SJCRH30 (cell line): ENCODE measurements around the gene EPHX1. TPM values are rescaled to one million over a fixed set of nuclear protein-coding genes. Genes with fewer than 3 reads are reported as not detected.
"Not testable (repeated sequence)": the region's sequence is repeated elsewhere in the genome, so short reads cannot be mapped to it uniquely, and the experiment has no call there.

Experiments
- DNase-seq, 2 experiments: peaks; one replicate each; pipeline ENCODE4 v3.0.0-alpha.2; 2015 to 2020
- H3K27ac ChIP-seq: fragments of 250-450 bp; sonication (Bioruptor Pico); 2 replicates; pipeline ENCODE4 v1.5.1; 2020; ENCODE audit warnings: mild to moderate bottlenecking, moderate library complexity
- H3K27me3 ChIP-seq: fragments of 250-450 bp; sonication (Bioruptor Pico); 2 replicates; pipeline ENCODE4 v1.5.1; 2020; ENCODE audit warnings: mild to moderate bottlenecking, moderate library complexity
- H3K36me3 ChIP-seq: fragments of 250-450 bp; sonication (Bioruptor Pico); 2 replicates; pipeline ENCODE4 v1.5.1; 2020; ENCODE audit warnings: mild to moderate bottlenecking, moderate library complexity
- H3K4me1 ChIP-seq: fragments of 250-450 bp; sonication (Bioruptor Pico); 2 replicates; pipeline ENCODE4 v1.5.1; 2020; ENCODE audit warnings: mild to moderate bottlenecking, moderate library complexity
- H3K4me3 ChIP-seq: fragments of 250-450 bp; sonication (Bioruptor Pico); 2 replicates; pipeline ENCODE4 v1.5.1; 2020; ENCODE audit warnings: mild to moderate bottlenecking, moderate library complexity
- H3K9me3 ChIP-seq: fragments of 250-450 bp; sonication (Bioruptor Pico); replicated peaks from 2 replicates; pipeline ENCODE4 v1.5.1; 2020; ENCODE audit warnings: mild to moderate bottlenecking, moderate library complexity
- total RNA-seq: library from RNA; depleted of rRNA; stranded (reverse); fragments of >200 nt; shearing (Covaris generic); gene quantifications from 2 replicates; pipeline ENCODE4 v1.2.3, GENCODE V29; 2014

EPHX1 gene
- total RNA-seq, 1 experiment from 2014 or later: 7.2 TPM

DNA sequence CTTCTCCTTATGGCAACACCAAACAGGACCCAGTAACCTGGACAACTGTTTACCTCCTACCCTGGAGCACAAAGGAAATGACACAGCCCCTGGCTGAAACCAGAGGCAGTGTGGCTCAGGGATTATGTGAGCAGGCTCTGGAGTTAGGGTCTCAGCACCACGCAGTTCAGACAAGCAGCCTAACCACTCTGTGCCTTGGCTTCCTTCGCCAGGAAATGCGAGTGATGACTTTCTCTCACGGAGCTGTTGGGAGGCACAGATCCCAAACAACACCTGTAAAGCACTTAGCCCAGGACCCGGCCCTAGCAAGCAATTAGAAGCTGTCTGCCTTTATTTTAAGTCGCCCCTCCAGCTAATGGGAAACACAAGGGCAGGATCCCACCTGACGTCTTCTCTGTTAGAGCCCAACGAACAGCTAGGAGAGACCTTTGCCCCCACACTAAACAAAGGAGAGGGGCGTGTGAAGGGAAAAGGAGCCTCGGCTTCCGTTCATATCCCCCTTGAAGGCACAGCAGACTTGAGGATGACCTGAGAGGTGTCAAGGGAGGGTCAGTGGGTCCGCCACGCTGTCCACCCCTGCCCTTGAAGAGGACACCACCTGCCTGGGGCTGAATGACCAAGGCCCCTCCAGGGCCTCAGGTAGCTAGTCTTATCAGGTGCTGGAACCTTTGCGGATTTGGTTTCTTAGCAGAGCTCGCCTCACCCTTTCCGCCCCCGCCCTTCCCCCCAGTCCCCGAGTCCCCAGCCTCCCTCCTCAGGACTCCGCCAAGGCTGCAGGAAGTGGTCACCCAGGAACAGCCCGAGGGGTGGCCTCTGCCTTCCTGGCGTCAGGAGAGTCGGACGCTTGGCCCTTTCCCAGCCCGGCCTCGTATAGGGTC is 71.4 kb downstream of the EPHX1 start:
- Histone ChIP-seq H3K9me3 (no peaks in the 10 kb centered on the region), H3K4me3 (peak overlapping the region; percentile 78), H3K4me1 (peaks cover 32% of the 10 kb centered on the region), H3K27me3 (no peaks in the 10 kb centered on the region), H3K36me3 (no peaks in the 10 kb centered on the region), H3K27ac (peak overlapping the region; percentile 50; the same call in 1 of the 2 replicates)
- peak in 1 of 2 experiments; percentile 59 for DNase-seq

DNA sequence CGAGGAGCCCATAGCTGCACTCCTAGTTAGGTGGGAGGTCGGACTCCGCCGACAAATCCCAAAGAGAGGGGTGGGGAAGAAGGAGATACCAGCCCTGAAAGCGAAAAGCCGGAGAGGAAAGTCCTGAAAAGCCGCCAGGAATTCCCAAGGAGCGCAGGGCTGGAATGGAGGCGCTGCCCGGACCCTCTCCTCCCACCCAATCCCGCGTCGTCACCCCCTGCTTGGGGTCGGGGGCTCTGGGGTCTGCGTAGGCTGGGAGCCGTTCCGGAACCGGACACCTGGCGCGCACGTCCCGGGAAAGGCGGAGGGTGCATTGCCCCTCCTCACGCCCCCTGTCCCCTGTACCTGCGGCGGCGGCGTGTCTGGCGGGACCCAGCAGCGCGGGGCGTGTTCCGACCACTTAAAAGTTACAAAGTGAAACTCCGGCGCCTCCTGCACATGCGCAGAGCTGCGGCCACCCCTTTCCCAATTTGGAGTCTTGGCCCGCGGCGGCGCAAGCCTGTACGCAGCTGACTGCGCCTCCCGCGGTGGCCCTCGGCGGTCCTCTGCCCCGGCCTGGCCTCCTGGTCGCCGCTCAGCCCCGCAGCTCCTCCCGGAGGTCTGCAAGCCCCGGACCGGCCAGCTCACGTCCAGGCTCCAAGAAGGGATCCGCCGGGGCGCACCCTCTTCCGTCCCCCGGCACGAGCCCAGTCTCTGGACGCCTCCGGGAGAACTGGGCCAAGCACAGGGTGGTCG is 72.2 kb downstream of the EPHX1 start, which contains the start of gene TMEM63A:
TSS of gene TMEM63A (minus strand) at position 422 of the 735 bp plus-strand sequence. CDS start 4,800 bp downstream, outside the sequence.
- DNase-seq: peak; percentile 91 to 93
- Histone ChIP-seq H3K36me3 (no peaks in the 10 kb centered on the region), H3K27ac (peak within 1 kb of the TSS; percentile 50), H3K4me3 (peak within 1 kb of the TSS; percentile 78), H3K9me3 (no peaks in the 10 kb centered on the region), H3K27me3 (no peaks in the 10 kb centered on the region), H3K4me1 (peaks cover 24% of the 10 kb centered on the region)

DNA sequence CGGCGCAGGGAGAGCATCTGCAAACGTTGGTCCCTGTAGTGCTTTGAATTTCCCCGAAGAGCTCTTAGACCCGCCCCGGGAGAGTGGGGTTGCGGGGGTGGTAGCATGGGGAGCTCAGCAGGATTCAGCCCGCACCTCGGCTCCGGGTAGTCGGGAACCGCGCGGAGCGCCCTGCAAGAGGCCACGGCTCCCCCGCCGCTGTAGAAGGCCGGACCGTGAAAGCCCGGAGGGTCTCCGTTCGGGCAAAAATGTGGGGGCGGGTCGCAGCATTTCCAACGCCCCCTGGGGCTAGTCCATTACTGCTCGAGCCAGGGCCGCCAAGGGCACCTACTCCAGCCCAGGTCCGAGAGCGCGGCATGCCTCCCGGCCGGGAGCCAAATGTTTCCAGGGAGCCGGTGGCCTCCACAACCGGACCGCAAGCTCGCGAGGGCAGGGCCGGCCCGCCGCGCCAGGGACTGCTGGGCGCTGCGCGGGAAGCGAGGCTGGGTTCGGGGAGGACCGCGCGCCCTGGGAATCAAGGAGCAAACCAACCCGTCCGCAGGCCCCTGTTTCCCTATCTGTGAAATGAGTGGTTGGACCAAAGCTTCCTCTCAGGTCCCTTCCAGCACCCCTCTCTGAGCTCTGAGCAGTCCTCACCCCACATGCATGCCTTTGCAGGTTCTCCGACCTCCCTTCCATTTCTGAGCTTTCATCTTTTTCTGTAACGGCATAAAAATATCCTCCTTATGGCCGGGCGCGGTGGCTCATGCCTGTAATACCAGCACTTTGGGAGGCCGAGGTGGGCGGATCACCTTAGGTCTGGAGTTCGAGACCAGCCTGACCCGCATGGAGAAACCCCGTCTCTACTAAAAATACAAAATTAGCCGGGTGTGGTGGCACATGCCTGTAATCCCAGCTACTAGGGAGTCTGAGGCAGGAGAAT is 73.0 kb downstream of the EPHX1 start:
- H3K27me3 ChIP-seq: no peaks in the 10 kb centered on the region
- peak in 1 of 2 experiments; percentile 39 for DNase-seq
- H3K4me3 ChIP-seq: peak overlapping the region; percentile 78
- no peaks in the 10 kb centered on the region for H3K9me3 ChIP-seq
- no peaks in the 10 kb centered on the region for H3K36me3 ChIP-seq
- H3K4me1 ChIP-seq: peaks cover 17% of the 10 kb centered on the region
- H3K27ac ChIP-seq: peak overlapping the region; percentile 50

DNA sequence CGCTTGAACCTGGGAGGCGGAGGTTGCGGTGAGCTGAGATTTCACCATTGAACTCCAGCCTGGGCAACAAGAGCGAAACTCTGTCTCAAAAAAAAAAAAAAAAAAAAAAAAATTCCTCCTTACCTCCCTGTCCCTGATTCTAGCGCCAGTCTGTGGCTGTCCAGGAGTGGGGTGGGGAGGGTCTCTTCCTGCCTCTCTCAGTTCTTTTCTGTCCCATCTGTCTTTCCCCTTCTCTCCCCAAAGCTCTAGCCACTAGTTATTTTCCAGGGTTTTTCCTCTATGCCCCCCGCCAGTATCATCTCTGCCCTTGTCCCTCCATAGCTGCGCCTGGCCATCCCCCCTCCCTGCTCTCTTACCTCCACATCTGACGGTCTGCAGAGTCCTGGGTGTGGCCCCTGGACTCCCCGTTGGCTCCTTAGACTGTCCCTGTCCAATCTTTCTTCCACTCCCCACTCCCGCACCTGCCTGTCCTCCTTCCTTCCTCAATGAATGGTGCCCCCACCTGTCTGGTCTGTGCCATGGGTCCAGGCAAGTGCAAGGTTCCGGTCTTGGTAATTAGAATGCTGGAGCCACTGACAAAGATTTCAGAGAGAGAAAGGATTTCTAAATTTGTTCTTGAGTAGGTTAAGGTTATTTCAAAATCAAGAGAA is 73.8 kb downstream of the EPHX1 start:
- DNase-seq: no peak
- Histone ChIP-seq H3K27ac (no peak overlapping the region), H3K4me1 (peaks cover 17% of the 10 kb centered on the region), H3K27me3 (no peaks in the 10 kb centered on the region), H3K36me3 (no peaks in the 10 kb centered on the region), H3K9me3 (no peaks in the 10 kb centered on the region), H3K4me3 (no peak overlapping the region)

DNA sequence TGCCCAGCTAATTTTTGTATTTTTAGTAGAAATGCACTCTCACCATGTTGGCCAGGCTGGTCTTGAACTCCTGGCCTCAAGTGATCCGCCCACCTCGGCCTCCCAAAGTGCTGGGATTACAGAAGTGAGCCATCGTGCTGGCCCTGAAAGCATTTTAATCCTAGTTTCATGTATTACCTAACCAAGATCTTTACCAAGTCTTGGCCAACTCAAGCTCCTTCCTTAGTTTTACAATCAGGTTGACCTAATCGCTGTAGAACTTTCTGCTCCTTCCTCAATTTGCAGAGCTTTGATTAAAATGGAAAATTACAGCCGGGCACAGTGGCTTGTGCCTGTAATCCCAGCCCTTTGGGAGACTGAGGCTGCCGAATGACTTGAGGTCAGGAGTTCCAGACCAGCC is 75.4 kb downstream of the EPHX1 start:
- Histone ChIP-seq H3K27me3 (no peaks in the 10 kb centered on the region), H3K27ac (no peak overlapping the region), H3K4me1 (peaks cover 27% of the 10 kb centered on the region), H3K4me3 (no peak overlapping the region), H3K9me3 (no peaks in the 10 kb centered on the region), H3K36me3 (no peaks in the 10 kb centered on the region)
- DNase-seq: no peak

DNA sequence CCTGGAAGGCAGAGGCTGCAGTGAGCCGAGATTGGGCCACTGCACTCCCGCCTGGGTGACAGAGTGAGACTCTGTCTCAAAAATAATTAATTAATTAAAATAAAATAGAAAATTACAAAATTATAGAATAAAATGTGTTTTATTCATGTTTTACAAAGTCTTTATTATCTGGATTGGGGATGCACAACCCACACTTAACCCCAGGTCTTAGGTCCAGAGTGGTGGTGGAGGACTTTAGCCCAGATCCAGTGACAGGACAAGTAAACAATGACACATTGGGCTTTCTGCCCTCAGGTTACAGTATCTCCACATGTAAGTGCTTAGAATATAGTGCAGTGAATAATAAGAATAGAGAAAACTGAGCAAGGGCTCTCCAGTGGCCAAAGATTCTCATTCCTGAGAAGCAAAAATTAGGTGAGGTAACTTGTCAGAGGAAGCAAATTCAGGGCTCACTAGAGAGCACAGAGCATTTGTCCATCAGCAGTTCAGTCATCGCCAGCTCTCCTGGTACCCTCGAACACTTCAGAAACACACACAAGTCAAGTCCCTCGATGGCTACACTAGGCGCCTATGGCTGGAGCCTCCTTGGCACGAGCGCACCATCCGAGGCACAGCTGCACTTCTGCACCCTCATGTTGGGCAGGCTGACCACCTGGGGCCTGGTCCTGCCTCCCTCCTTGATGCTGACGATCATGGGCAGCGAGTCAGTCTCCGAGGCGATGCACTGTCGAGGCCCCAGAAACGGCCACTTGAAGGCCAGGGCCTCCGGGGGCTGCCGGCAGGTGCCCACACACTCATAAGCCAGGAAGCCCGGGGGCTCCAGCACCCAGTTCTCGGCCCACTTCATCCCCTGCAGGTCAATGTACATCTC is 76.5 kb downstream of the EPHX1 start:
- Histone ChIP-seq H3K36me3 (no peaks in the 10 kb centered on the region), H3K4me1 (peaks cover 26% of the 10 kb centered on the region), H3K27ac (no peak overlapping the region), H3K4me3 (no peak overlapping the region), H3K27me3 (no peaks in the 10 kb centered on the region), H3K9me3 (no peaks in the 10 kb centered on the region)
- DNase-seq: no peak

DNA sequence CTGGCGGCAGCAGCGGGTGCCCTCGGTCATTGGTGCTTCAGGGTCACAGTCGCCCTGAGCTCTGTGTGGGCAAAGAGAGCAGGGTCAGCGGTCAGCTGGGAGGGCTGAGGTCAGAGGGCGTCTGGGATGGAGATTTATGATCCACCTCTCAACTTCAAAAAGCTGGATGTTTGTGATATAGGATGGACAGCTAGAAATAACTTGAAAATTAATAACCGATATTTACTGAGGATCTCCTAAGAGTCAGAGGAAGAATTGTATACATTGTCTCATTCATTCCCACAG is 77.0 kb downstream of the EPHX1 start:
- Histone ChIP-seq H3K27ac (no peak overlapping the region), H3K9me3 (no peaks in the 10 kb centered on the region), H3K27me3 (no peaks in the 10 kb centered on the region), H3K4me3 (no peak overlapping the region), H3K4me1 (peaks cover 30% of the 10 kb centered on the region), H3K36me3 (no peaks in the 10 kb centered on the region)
- DNase-seq: no peak

DNA sequence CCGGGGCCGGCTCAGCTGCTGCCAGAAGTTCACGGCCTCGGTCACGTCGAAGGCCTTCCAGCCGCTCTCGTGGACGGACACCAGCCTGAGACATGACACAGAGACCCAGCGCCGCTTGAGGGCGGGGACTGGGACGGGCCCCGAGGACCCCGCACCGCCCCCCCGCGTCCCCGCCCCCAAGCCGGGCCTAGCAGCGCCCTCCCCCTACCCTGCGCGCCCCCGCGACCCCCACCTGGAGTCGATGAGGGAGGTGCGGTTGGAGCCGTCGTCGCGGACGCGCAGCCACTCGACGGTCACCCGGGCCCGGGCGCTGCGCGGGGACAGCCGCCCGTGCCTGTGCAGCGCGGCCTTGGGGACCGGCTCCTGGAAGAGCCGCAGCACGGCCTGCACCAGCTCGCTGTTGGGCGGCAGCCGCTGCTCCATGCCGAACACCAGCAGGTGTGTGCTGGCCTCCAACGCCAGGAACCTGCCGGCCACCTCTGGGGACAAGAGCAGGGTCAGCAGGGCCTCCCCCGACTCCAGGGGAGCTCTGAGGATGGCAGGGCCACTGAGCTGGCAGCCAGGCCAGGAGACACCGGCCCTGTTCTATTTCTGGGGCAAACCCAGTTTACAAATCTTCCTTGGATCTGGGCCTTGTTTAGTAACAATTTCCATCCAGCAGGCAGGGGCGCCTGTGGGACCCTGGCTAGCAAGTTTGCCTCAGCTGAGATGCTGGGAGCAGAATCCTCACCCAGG is 77.8 kb downstream of the EPHX1 start:
- not testable (repeated sequence) for DNase-seq, H3K36me3 ChIP-seq, H3K27me3 ChIP-seq, H3K9me3 ChIP-seq, H3K4me3 ChIP-seq, H3K27ac ChIP-seq
- peaks cover 30% of the 10 kb centered on the region for H3K4me1 ChIP-seq

DNA sequence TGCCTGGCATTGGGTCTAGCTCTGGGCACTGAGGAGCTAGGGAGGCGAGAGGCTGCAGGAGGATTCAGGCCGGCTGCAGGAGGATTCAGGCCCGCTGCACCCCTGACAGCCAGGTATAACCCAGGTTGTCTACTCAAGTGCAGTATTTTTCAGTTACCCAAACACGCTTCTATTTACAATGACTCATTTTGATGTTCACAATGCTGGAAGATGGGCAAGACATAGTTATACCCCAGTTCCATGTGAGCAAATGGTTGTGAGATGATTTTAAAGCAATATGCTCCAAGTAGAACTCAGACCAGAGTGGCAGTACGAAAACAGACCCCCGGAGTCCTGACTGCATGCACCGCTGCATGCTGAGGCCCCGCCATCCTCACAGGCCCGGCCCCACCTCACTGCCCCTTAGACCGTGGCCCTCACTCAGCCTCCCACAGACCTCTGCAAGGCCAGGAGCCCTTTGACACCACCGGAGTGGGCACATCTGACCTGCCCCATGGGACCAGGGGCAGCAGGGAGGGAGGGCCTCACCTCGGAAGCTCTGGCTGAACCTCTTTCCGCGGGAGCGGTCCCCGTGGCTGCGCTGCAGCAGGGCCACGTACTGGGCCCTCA is 78.5 kb downstream of the EPHX1 start:
- Histone ChIP-seq H3K4me3 (peak overlapping the region; percentile 45), H3K36me3 (no peaks in the 10 kb centered on the region), H3K4me1 (peaks cover 30% of the 10 kb centered on the region), H3K9me3 (no peaks in the 10 kb centered on the region), H3K27me3 (no peaks in the 10 kb centered on the region), H3K27ac (peak overlapping the region; percentile 84)
- DNase-seq: no peak

DNA sequence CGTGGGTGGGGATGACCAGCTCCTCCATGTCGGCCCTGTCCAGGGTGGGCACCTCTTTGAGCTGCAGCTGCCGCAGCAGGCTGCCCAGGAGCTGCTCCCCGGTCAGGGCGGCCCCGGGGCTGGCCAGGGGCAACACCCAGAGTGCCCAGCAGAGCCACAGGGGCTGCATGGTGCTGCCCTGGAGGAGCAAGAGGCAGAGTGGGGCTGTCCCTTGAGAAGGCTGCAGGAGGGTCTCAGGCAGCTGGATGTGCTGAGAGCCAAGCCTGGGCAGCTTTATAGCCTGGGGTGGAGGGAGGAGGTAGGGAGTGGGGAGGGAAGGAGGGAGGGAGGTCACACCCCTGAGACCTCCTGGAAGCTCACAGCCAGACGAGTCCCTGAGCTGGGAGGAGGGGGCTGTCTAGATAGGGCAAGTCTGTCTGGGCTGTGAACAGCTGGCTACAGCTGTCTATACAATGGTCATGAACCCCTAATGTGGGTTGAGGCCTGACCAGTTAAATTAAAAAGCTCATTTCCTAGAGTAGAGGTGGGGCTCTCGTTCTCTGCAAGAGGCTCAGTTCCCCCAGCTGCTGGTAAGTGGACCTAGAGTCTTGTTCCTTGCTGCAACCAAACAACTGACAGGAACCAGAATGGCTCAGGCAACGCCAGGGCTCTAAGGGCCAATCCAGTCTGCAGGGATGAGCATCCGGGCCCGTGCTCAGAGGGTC is 79.1 kb downstream of the EPHX1 start, which contains the start of gene LEFTY1:
TSS of gene LEFTY1 (minus strand) at position 249 of the 704 bp plus-strand sequence. CDS start at position 169, 80 bp downstream.
- Histone ChIP-seq H3K27me3 (no peaks in the 10 kb centered on the region), H3K36me3 (no peaks in the 10 kb centered on the region), H3K4me3 (peak within 1 kb of the TSS; percentile 45), H3K27ac (peak within 1 kb of the TSS; percentile 84), H3K4me1 (peaks cover 30% of the 10 kb centered on the region), H3K9me3 (no peaks in the 10 kb centered on the region)
- DNase-seq: peak; percentile 97

DNA sequence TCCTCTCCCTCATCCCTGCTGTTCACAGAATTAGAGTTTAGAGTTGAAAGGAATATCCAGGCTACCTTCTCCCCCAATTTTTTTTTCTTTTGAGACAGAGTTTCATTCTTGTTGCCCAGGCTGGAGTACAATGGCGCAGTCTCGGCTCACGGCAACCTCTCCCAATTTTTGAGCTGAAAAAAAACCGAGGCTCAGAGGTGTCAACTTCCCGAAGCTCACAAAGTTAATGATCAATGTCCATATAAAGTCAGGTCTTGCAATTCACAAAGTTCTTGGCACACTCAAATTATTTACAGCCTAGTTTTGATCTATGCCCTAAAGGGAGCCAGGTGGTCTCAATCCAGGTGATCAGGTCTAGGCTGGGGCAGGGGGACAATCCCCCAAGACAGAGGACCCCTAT is 79.8 kb downstream of the EPHX1 start:
- H3K36me3 ChIP-seq: no peaks in the 10 kb centered on the region
- H3K4me3 ChIP-seq: no peak overlapping the region
- no peak for DNase-seq
- H3K9me3 ChIP-seq: no peaks in the 10 kb centered on the region
- no peaks in the 10 kb centered on the region for H3K27me3 ChIP-seq
- peaks cover 35% of the 10 kb centered on the region for H3K4me1 ChIP-seq
- H3K27ac ChIP-seq: peak overlapping the region; percentile 84
